Suprapubic skin (tissue), 3 donors: Measurements from ENCODE around the gene CMC1.

Experiments used
- CTCF ChIP-seq, 2 donors: fragments of 200-600 bp in 1 of 2; fragments of 450-650 bp in 1 of 2; sonication (generic) in 1 of 2; IDR thresholded peaks; one replicate each; pipeline ENCODE4 v1.5.1; 2016 to 2019; ENCODE audit warnings: antibody characterized with exemption in 2 of 2, mild to moderate bottlenecking in 1 of 2, moderate library complexity in 1 of 2
- POLR2A ChIP-seq, 2 donors: fragments of 450-650 bp; IDR thresholded peaks; one replicate each; pipeline ENCODE4 v1.6.1; 2017; ENCODE audit warnings: antibody characterized with exemption in 2 of 2, mild to moderate bottlenecking in 2 of 2, moderate library complexity in 2 of 2

- no peak for TF ChIP-seq POLR2A (IDR thresholded peaks at IDR 0.05)
- no peak for TF ChIP-seq CTCF (IDR thresholded peaks at IDR 0.05)
These were observed 49.5 kb downstream of the CMC1 start for GRCh38 chr3:28290863-28291300.
